Measurements from ENCODE around the gene CD28. TPM values are rescaled to one million over a fixed set of nuclear protein-coding genes. Genes with fewer than 3 reads are reported as not detected.

Gene CD28
- total and polyA plus RNA-seq, 2 experiments from 2014 or later, result not detected

GRCh38 chr2:203685789-203686420 is 20.5 kb upstream of the CD28 start:
- H3K36me3 ChIP-seq, result no peaks in the 10 kb centered on the region
- DNase-seq (ENCODE audit: low read depth in 1 of 2, low spot score in 1 of 2), result no peak
- no peak overlapping the region for H3K27ac ChIP-seq
- no peak overlapping the region for H3K4me3 ChIP-seq
- H3K9me3 ChIP-seq (ENCODE audit: low read depth), result no peaks in the 10 kb centered on the region
- TF ChIP-seq CTCF (IDR thresholded peaks at IDR 0.05; ENCODE audit: low read depth, low read length), result no peak
- peaks cover 8% of the 10 kb centered on the region for H3K4me1 ChIP-seq (ENCODE audit: low read depth)
- H3K27me3 ChIP-seq, result no peaks in the 10 kb centered on the region

- Histone ChIP-seq H3K27me3 (no peaks in the 10 kb centered on the region), H3K4me1 (ENCODE audit: low read depth) (peaks cover 8% of the 10 kb centered on the region), H3K4me3 (no peak overlapping the region), H3K36me3 (no peaks in the 10 kb centered on the region), H3K27ac (no peak overlapping the region), H3K9me3 (ENCODE audit: low read depth) (no peaks in the 10 kb centered on the region)
- TF ChIP-seq CTCF (IDR thresholded peaks at IDR 0.05; ENCODE audit: low read depth, low read length), result no peak
- peak in 1 of 2 donors; percentile 26 for DNase-seq (ENCODE audit: low read depth in 1 of 2, low spot score in 1 of 2)
These were observed 19.3 kb upstream of the CD28 start for GRCh38 chr2:203687165-203687564.

- Histone ChIP-seq H3K27me3 (no peaks in the 10 kb centered on the region), H3K4me3 (no peak overlapping the region), H3K4me1 (ENCODE audit: low read depth) (peaks cover 8% of the 10 kb centered on the region), H3K9me3 (ENCODE audit: low read depth) (no peaks in the 10 kb centered on the region), H3K36me3 (no peaks in the 10 kb centered on the region), H3K27ac (no peak overlapping the region)
- no peak for TF ChIP-seq CTCF (IDR thresholded peaks at IDR 0.05; ENCODE audit: low read depth, low read length)
- DNase-seq (ENCODE audit: low read depth in 1 of 2, low spot score in 1 of 2), result peak; percentile 48 to 90
These were observed 17.6 kb upstream of the CD28 start for GRCh38 chr2:203688798-203689197.

- H3K9me3 ChIP-seq (ENCODE audit: low read depth), result no peaks in the 10 kb centered on the region
These were observed 16.9 kb upstream of the CD28 start for GRCh38 chr2:203689426-203690116.

GRCh38 chr2:203690117-203690431 is 16.4 kb upstream of the CD28 start:
- H3K4me3 ChIP-seq, result no peak overlapping the region
- H3K27ac ChIP-seq, result no peak overlapping the region
- TF ChIP-seq CTCF (IDR thresholded peaks at IDR 0.05; ENCODE audit: low read depth, low read length), result no peak
- DNase-seq (ENCODE audit: low read depth in 1 of 2, low spot score in 1 of 2), result no peak
- H3K9me3 ChIP-seq (ENCODE audit: low read depth), result no peaks in the 10 kb centered on the region
- no peaks in the 10 kb centered on the region for H3K27me3 ChIP-seq
- H3K4me1 ChIP-seq (ENCODE audit: low read depth), result peaks cover 8% of the 10 kb centered on the region
- no peaks in the 10 kb centered on the region for H3K36me3 ChIP-seq

More at GRCh38 chr2:203689426-203690116, 16.9 kb upstream of the CD28 start:
- no peak for TF ChIP-seq CTCF (IDR thresholded peaks at IDR 0.05; ENCODE audit: low read depth, low read length)
- Histone ChIP-seq H3K4me3 (no peak overlapping the region), H3K36me3 (no peaks in the 10 kb centered on the region), H3K27me3 (no peaks in the 10 kb centered on the region), H3K4me1 (ENCODE audit: low read depth) (peaks cover 8% of the 10 kb centered on the region), H3K27ac (no peak overlapping the region)
- no peak for DNase-seq (ENCODE audit: low read depth in 1 of 2, low spot score in 1 of 2)
